Measurements from ENCODE around the gene SMIM20.

GRCh38 chr4:25879991-25880651, 33.9 kb upstream of the SMIM20 start:
- TF ChIP-seq POLR2A (IDR thresholded peaks at IDR 0.05), result no peak
- TF ChIP-seq, protein P1, sequence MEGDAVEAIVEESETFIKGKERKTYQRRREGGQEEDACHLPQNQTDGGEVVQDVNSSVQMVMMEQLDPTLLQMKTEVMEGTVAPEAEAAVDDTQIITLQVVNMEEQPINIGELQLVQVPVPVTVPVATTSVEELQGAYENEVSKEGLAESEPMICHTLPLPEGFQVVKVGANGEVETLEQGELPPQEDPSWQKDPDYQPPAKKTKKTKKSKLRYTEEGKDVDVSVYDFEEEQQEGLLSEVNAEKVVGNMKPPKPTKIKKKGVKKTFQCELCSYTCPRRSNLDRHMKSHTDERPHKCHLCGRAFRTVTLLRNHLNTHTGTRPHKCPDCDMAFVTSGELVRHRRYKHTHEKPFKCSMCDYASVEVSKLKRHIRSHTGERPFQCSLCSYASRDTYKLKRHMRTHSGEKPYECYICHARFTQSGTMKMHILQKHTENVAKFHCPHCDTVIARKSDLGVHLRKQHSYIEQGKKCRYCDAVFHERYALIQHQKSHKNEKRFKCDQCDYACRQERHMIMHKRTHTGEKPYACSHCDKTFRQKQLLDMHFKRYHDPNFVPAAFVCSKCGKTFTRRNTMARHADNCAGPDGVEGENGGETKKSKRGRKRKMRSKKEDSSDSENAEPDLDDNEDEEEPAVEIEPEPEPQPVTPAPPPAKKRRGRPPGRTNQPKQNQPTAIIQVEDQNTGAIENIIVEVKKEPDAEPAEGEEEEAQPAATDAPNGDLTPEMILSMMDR (IDR thresholded peaks at IDR 0.05), result no peak

All from body of pancreas (tissue), 4 donors.